Dendritic cell treated with granulocyte-macrophage colony-stimulating factor and Interleukin-4, amounts not matched to agents 40 ng/mL and 50 ng/mL, for 4 days (primary cell): ENCODE measurements around the gene NELL1.

Experiments
- H3K27ac Mint-ChIP-seq: one replicate; pipeline ENCODE4 v1.8.0; 2022; ENCODE audit warnings: mild to moderate bottlenecking, mixed read lengths
- H3K27me3 Mint-ChIP-seq: one replicate; pipeline ENCODE4 v1.8.0; 2022; ENCODE audit warnings: mild to moderate bottlenecking, mixed read lengths
- H3K36me3 Mint-ChIP-seq: one replicate; pipeline ENCODE4 v1.8.0; 2022; ENCODE audit warnings: low read depth, mixed read lengths
- H3K4me1 Mint-ChIP-seq: one replicate; pipeline ENCODE4 v1.8.0; 2022; ENCODE audit warnings: low read depth, mixed read lengths
- H3K4me3 Mint-ChIP-seq: one replicate; pipeline ENCODE4 v1.8.0; 2022; ENCODE audit warnings: mild to moderate bottlenecking, moderate library complexity, mixed read lengths
- H3K9me3 Mint-ChIP-seq: one replicate; pipeline ENCODE4 v1.8.0; 2022; ENCODE audit warnings: mixed read lengths
- intact Hi-C: fragments of 100-400 bp; cut with micrococcal nuclease; formaldehyde crosslinking; loops from one replicate; pipeline ENCODE4 v1.15.0; 2022

Gene NELL1

DNA sequence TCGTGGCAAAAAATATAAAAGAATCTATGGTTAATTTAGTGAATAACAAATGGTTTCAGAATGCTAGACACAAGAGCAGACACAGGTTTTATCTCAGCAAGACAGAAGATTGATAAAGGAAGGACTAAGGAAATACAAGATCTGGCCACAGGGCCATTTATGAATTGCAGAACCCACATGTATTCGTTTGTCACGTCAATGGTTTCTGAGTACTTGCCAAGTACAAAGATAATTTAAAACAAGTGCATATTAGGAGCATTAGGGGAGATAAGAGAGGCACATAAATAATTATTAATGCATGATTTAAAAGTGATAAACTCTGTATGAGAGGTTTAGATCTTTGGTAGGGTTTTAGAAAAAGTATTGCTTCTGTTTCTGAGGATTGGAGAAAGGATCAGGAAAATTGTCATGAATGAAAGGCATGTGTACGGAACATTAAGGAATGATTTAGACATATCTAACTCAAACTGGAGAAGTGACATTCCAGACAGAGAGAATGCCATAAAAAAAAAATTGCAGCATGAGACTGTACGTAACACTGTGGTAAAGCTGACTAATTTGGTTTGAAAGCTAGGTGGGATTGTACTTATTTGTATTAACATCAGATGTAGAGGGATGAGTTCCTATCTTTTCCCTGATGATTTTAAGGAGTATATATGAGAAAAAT is 727.1 kb downstream of the NELL1 start:
- no peaks in the 10 kb centered on the region for H3K9me3 Mint-ChIP-seq

DNA sequence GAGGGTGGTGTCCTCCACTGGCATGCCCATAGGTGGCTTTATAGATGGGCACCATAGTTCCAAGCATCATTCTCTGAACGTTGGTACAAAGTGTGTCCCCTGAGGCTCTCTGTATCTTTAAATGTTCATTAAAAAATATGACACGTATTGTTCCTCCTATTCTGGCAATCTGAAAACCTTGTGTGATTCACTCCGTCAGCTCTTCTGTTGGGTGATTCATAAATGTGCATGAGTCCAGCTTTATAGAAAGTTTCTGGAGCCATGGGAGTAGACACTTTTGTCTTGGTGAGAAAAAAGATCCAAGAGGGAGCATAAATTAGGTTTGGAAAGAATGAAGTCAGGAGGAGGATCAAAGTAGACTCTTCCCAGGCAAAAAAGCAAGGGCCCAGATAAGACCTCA is 728.8 kb downstream of the NELL1 start:
- Mint-ChIP-seq H3K36me3 (no peaks in the 10 kb centered on the region), H3K4me1 (no peaks in the 10 kb centered on the region), H3K27me3 (no peaks in the 10 kb centered on the region)

More for the DNA sequence above, 727.1 kb downstream of the NELL1 start:
- Mint-ChIP-seq H3K27ac (no peak overlapping the region), H3K27me3 (no peaks in the 10 kb centered on the region), H3K36me3 (no peaks in the 10 kb centered on the region), H3K4me1 (no peaks in the 10 kb centered on the region), H3K4me3 (no peak overlapping the region)
- intact Hi-C loops: no loop called here

DNA sequence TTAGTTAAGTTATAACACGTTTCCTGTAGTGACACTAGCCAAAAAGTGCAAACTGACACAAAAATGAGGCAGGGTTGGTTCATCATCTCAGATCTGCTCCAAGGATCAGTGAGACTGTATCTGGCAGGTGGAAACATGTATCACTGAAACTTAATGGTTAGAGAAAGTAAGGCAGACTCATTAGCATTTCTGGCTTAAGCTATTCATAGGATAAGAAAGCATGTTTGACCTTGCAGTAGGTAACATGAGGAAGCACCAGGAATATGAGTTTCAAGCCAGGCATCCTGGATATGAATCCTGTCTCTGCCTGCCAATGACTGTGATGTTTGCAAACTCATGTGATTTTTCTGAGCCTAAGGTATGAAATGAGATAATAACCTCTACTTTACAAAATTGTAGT is 732.1 kb downstream of the NELL1 start:
- H3K27ac Mint-ChIP-seq: no peak overlapping the region
- no peaks in the 10 kb centered on the region for H3K9me3 Mint-ChIP-seq
- no peak overlapping the region for H3K4me3 Mint-ChIP-seq
- no peaks in the 10 kb centered on the region for H3K27me3 Mint-ChIP-seq
- H3K36me3 Mint-ChIP-seq: no peaks in the 10 kb centered on the region
- H3K4me1 Mint-ChIP-seq: no peaks in the 10 kb centered on the region
- intact Hi-C loops: no loop called here

More for the DNA sequence above, 728.8 kb downstream of the NELL1 start:
- H3K9me3 Mint-ChIP-seq: no peaks in the 10 kb centered on the region
- H3K27ac Mint-ChIP-seq: no peak overlapping the region
- H3K4me3 Mint-ChIP-seq: no peak overlapping the region
- intact Hi-C loops: no loop called here

DNA sequence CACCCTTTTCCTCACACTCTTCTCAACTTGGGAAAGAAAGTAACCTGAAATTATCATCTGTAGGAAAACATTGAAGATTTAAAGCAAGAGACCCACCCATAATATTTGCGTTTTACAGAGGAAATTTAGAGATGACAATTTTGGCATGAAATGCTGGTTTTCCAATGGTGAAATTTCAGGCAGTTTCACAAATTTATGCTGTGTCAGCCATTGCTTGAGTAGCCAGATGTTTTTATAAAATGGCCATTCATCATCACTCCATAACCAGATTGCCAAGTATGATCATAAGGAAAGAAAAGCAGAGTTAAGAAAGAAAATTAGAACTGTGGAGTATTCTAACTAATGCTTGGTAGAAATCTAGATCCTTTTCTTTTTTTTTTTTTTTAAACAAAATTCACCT is 732.9 kb downstream of the NELL1 start:
- no peaks in the 10 kb centered on the region for H3K36me3 Mint-ChIP-seq
- H3K27me3 Mint-ChIP-seq: no peaks in the 10 kb centered on the region
- H3K27ac Mint-ChIP-seq: no peak overlapping the region
- no peaks in the 10 kb centered on the region for H3K9me3 Mint-ChIP-seq
- H3K4me1 Mint-ChIP-seq: no peaks in the 10 kb centered on the region
- intact Hi-C loops: no loop called here
- H3K4me3 Mint-ChIP-seq: no peak overlapping the region

DNA sequence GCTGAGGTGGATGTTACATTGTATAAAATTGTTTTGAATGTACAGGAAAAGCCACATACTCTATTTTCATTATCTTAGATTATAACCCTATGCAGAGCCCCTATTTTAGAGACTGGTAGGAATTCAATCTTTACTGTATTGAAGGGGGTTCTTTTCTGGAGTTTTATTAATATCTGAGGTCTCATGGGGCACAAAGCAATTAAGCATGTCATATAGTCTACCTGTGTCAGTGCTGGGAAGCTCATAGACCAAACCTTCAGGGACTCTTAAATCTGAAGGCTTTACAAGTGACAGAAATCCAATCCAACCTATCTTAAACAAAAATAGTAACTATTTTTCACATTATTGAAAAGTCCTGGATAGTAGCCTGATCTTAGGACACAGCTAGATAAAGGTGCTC is 733.7 kb downstream of the NELL1 start:
- H3K4me3 Mint-ChIP-seq: no peak overlapping the region
- H3K4me1 Mint-ChIP-seq: no peaks in the 10 kb centered on the region
- H3K27me3 Mint-ChIP-seq: no peaks in the 10 kb centered on the region
- no peaks in the 10 kb centered on the region for H3K9me3 Mint-ChIP-seq
- intact Hi-C loops: no loop called here
- no peak overlapping the region for H3K27ac Mint-ChIP-seq
- no peaks in the 10 kb centered on the region for H3K36me3 Mint-ChIP-seq

DNA sequence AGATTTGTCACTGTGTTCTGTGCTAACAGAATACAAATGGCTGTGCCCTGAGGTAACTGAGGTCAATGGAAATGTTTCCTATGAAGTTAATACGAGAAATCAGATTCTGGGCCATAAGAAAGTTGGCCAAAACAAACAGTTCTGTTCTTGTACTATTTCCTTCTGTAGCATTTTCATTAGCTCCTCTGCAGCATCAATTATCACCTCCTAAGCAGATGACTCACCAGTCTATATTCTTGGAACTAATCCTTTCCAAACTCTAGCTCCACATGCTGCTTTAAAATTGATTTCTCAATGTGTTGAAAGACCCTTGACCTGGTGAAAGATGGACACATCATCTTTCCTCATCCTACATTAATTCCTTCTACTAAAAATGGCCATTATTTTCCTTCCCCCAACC is 736.0 kb downstream of the NELL1 start:
- intact Hi-C loops: no loop called here

DNA sequence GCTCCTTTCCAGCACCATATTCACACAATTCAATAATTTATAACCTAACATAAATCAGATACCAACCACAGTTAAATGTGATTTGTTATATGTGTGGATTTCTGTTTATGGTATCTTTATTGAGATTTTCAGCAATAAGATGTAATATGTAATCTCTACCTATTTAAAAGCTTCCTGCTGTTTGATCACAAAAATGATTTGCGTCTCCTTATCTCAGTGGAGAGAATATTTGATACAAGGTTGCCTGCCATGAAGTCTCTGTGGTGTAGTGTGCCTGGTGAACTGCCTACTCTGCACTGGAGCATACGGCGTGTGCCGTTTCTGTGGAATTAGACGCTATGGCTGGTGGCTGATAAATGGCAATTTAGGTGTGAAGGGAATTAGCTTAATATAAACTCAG is 741.1 kb downstream of the NELL1 start:
- H3K4me3 Mint-ChIP-seq: no peak overlapping the region
- no peaks in the 10 kb centered on the region for H3K4me1 Mint-ChIP-seq
- no peaks in the 10 kb centered on the region for H3K27me3 Mint-ChIP-seq
- H3K27ac Mint-ChIP-seq: no peak overlapping the region
- intact Hi-C loops: no loop called here
- H3K36me3 Mint-ChIP-seq: no peaks in the 10 kb centered on the region
- H3K9me3 Mint-ChIP-seq: no peaks in the 10 kb centered on the region

More for the DNA sequence above, 736.0 kb downstream of the NELL1 start:
- H3K4me3 Mint-ChIP-seq: no peak overlapping the region
- no peaks in the 10 kb centered on the region for H3K36me3 Mint-ChIP-seq
- no peaks in the 10 kb centered on the region for H3K4me1 Mint-ChIP-seq
- no peaks in the 10 kb centered on the region for H3K9me3 Mint-ChIP-seq
- H3K27ac Mint-ChIP-seq: no peak overlapping the region
- no peaks in the 10 kb centered on the region for H3K27me3 Mint-ChIP-seq

DNA sequence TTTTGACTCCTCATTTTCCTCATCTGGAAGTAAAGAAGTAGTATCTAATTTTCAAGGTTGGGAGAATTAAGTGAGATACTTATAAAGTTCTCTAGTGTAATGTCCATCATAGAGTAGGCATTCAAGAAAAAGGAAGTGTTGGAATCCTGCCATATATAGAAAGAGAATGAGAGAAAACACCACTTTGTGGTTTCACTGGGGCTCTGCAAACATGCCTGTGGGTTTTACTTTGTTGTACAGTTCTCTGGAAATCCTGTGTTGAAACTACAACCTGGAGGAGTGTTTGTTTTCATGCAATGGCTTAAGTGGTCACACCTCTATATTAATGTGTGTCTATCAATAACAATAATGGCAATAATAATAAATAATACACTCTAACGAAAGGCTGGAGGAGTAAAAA is 741.7 kb downstream of the NELL1 start:
- Mint-ChIP-seq H3K36me3 (no peaks in the 10 kb centered on the region), H3K9me3 (no peaks in the 10 kb centered on the region), H3K27ac (no peak overlapping the region), H3K4me1 (no peaks in the 10 kb centered on the region), H3K27me3 (no peaks in the 10 kb centered on the region), H3K4me3 (no peak overlapping the region)
- intact Hi-C loops: no loop called here

DNA sequence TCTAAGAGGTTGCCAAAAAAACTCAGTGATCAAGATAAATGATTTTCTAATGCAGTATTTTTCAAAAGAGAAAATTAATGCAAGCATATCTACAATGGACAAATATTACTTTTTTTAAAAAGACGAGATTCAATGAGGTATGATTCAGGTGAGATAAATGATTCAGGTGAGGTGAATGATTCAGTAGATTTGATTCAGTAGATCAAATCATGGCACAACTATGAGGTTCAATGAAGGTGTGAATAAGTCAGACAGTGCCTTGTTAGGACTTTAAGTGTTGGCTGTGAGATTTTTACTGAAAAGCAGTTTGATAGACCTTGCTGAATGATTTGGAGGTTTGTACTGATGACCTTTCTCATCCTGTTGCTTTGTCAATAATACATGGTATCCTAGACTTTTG is 742.2 kb downstream of the NELL1 start:
- Mint-ChIP-seq H3K4me1 (no peaks in the 10 kb centered on the region), H3K9me3 (no peaks in the 10 kb centered on the region), H3K4me3 (no peak overlapping the region), H3K27ac (no peak overlapping the region), H3K36me3 (no peaks in the 10 kb centered on the region), H3K27me3 (no peaks in the 10 kb centered on the region)
- intact Hi-C loops: no loop called here

DNA sequence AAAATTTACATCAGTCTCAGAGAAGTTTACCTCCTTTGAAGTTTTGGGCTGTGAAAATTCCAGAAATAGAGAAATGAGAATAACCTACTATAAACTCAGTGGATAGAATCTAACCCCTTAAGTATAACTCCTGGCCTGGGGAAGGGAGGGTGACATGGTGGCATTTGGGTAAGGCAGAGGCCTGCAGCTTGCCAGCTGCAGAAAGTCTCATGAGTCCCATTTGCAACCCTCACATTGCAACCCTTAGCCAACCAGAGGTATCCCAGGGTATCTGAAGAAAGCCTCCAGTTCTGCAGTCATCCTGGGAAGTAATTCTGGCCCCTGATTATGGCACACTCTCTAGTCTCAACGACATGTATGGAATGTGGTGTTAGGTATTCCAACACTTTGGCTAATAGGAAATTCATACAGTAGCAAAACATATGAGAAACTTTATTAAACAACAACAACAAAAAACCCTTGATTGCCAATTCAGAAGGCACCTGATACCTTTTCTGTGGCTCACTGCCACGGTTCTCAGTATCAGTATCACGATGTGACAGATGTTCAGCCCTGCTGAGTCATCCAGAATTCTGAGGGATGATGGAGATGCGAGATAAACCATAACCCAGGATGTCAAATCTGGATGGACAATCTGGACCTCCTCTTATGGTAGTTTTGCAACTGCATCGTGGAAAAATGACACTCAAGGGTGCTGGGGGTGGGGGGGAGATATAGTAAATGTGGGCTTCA is 743.4 kb downstream of the NELL1 start:
- intact Hi-C loops: no loop called here
- no peak overlapping the region for H3K4me3 Mint-ChIP-seq
- H3K27me3 Mint-ChIP-seq: no peaks in the 10 kb centered on the region

DNA sequence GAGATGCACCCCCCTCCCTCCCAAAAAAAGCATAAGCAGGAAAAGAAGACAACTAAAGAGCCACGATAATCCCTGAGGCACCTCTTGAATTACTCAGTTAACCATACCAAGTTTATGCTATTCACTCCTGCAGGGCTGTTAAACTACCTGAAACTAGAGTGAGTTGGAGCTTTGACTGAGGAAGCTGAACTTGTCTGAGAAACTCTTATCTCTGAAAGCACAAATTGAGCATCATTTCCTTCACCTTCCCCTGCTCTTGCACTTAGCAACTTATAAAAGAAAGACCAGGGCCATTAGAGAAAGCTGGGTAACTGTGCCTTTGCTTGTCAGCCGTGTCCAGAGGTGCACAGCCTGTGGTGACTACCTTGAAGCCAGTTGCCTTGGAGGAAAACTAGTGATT is 745.6 kb downstream of the NELL1 start:
- Mint-ChIP-seq H3K27me3 (no peaks in the 10 kb centered on the region), H3K4me3 (no peak overlapping the region), H3K9me3 (no peaks in the 10 kb centered on the region), H3K27ac (no peak overlapping the region), H3K36me3 (no peaks in the 10 kb centered on the region), H3K4me1 (no peaks in the 10 kb centered on the region)
- intact Hi-C loops: no loop called here

More for the DNA sequence above, 743.4 kb downstream of the NELL1 start:
- Mint-ChIP-seq H3K9me3 (no peaks in the 10 kb centered on the region), H3K36me3 (no peaks in the 10 kb centered on the region), H3K4me1 (no peaks in the 10 kb centered on the region), H3K27ac (no peak overlapping the region)

DNA sequence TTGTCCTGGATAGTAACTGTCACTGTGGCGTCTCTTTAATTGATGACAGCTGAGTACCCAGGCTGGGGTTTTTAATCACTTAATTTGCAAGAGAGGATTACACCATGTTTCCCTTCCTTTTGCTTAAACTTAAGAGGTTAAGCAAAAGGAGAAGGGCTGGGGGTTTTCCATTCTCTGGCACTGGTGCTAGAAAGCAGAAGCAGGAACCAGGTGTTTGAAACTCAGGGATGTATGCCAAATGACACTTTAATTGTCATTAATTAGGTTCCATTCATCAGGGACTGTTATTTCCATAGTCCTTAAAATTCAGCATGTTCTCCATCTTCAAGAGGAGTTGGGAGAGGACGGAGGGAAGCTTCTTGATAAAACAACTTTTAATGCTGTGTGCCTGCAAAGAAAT is 746.2 kb downstream of the NELL1 start:
- no peak overlapping the region for H3K27ac Mint-ChIP-seq
- no peaks in the 10 kb centered on the region for H3K9me3 Mint-ChIP-seq
- no peaks in the 10 kb centered on the region for H3K36me3 Mint-ChIP-seq
- no peak overlapping the region for H3K4me3 Mint-ChIP-seq
- no peaks in the 10 kb centered on the region for H3K27me3 Mint-ChIP-seq
- intact Hi-C loops: no loop called here
- no peaks in the 10 kb centered on the region for H3K4me1 Mint-ChIP-seq

DNA sequence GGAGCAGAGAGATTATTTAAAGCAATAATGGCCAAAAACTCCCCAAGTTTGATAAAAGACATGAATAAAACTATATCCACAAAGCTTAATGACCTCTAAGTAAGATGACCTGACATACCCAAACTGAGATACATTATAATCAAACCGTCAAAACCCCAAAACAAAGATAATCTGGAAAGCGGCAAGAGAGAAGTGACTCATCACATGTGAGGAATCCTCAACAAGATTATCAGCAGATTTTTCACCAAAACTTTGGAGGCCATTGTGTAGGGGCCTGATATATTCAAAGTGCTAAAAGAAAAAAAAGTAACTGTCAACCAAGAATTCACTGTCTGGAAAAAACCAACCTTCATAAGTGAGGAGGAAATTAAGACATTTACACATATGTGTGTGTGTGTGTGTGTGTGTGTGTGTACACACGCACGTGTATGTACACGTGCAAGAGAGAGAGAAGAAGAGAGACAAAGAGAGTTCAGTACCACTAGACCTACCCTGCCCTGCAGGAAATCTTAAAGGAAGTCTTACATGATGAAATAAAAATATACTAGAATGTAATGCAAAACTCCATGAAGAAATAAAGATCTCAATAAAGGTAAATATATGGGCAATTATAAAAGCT is 752.4 kb downstream of the NELL1 start:
- H3K4me1 Mint-ChIP-seq: no peaks in the 10 kb centered on the region
- no peaks in the 10 kb centered on the region for H3K36me3 Mint-ChIP-seq

DNA sequence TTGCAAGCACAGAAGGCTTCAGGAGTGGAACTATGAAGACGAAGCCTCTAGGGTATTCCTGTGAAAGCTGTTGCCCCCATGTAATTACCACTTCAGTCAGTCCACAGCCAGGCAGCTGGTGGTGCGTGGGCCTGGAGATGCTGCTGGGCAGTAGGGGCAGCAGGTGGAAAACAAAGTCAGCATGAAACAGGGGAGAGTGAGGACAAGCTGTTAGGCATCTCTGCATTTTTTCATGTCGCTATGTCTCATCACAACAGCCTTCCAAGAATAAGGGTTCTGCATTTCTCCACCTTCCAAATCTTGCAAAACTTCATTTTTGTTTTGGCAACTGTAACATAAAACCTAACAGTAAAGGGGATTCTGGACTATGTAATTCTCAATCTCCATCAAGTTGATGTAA is 757.5 kb downstream of the NELL1 start:
- H3K9me3 Mint-ChIP-seq: peaks cover 2% of the 10 kb centered on the region
- H3K36me3 Mint-ChIP-seq: no peaks in the 10 kb centered on the region
- intact Hi-C loops: no loop called here
- H3K27me3 Mint-ChIP-seq: no peaks in the 10 kb centered on the region
- H3K27ac Mint-ChIP-seq: no peak overlapping the region
- H3K4me1 Mint-ChIP-seq: no peaks in the 10 kb centered on the region
- no peak overlapping the region for H3K4me3 Mint-ChIP-seq

More for the DNA sequence above, 752.4 kb downstream of the NELL1 start:
- peaks cover 7% of the 10 kb centered on the region for H3K9me3 Mint-ChIP-seq
- no peaks in the 10 kb centered on the region for H3K27me3 Mint-ChIP-seq
- H3K4me3 Mint-ChIP-seq: no peak overlapping the region
- intact Hi-C loops: no loop called here
- no peak overlapping the region for H3K27ac Mint-ChIP-seq
